HG02884 (cell line): ENCODE data around the gene TSGA10IP.

Experiments
- ATAC-seq: cut with Tn5 transposase; IDR thresholded peaks from one replicate; pipeline ENCODE4 v1.9.1; 2021; ENCODE audit warnings: mild to moderate bottlenecking, moderate library complexity; ENCODE audit not compliant: unreplicated experiment

The TSGA10IP gene

DNA sequence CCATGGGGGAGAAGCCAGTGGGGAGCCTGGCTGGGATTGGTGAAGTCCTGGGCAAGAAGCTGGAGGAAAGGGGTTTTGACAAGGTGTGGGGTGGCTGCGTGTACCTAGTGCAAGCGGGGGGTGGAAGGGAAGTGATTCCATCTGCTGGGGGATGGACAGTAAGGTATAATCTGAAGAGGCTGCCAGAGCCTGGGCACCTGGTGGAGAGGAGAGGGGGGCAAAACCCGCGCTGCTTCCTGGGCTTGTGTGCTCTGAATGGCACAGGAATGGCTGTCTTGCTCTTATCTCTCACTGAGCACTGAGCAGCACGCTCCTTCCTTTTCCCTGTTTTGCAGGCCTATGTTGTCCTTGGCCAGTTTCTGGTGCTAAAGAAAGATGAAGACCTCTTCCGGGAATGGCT, 58.0 kb downstream of the TSGA10IP start:
- ATAC-seq: no peak

DNA sequence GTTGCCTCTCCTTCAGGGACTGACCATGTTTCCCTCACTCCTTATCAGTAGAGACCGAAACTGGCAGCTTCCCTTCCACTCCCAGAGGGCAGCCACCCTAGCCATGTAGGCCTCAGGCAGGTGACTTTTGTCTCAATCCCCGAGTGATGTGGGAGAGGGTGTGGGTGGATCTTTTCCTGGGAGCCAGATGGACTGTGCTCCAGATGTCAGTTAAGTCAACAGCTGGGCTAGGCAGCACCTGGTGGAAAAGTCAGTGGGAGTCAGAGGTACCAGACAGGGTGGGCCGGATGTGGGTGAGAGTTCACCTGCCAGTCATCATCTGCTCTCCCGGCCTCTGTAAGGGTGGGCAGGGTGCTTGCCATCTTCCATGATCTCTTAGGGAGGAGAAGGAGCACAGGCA, 58.9 kb downstream of the TSGA10IP start:
- no peak for ATAC-seq

DNA sequence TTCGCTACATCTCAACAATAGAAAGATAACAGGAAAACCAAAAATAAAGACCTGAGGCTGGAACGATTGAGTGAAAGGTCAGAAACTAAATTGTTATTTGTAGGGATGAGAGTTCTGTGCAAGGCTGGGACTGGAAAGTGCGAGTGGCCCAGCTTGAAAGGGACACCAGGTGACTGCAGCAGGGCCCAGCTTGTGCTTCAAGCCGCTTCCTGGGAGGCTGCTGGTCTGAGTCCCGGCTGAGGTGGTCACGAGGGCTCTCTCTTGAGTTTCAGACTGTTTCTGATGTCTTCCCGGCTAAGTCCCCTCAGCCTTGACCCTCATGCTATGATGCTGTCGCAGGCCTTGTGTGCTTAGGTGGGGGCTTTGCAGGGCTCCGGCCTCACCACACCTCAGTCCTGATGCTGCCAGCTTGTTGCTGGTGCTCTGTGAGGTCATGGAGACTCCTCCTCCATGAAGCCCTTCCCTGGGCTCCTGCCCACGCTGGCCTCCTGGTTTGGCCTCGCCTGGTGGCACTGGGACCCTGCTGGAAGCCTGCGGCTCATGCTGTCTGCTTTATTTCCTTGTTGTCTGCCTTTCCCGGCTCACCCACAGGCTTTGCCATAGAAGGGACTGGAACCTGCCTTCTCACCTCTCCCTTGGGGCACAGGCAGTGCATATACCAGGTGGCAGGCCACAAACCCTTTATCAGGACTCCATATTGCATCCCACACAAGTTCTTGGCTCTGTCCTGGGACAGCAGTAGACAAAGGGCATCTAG, 61.0 kb downstream of the TSGA10IP start:
- no peak for ATAC-seq

DNA sequence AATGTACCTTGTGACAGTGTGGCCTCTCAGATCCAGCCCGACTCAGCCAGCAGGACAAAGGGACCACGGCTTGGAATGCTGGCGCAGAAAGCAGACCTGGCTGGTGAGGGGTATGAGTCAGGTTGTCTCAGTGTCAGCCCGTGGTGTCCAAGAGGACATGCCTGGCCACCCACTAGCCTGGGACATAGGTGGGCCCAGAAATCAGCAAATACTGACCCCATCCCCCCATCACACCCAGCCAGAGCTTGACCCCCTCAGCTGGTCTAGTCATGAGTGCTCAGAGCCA, 61.6 kb downstream of the TSGA10IP start:
- ATAC-seq: no peak

DNA sequence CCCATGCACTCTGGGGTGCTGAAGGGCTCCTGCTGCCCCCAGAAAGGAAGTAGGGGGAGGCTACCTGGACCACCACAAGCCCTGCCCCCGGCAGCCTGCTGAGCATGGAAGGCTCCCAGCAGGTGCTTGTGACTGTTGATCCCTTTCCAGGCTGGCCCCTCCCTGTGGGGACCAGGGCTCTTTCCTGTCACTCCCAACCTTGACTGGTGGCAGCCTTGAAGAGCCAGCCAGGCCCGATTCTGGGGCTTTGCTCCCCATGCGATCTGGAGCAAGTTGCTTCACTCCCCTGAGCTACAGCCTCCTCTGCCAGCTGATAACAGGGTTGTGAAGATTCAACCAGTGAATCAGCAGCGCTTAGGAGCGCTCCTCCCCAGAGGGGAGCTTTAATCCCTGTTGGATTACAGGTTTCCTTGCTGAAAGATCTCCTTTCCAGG, 61.9 kb downstream of the TSGA10IP start:
- ATAC-seq: no peak

DNA sequence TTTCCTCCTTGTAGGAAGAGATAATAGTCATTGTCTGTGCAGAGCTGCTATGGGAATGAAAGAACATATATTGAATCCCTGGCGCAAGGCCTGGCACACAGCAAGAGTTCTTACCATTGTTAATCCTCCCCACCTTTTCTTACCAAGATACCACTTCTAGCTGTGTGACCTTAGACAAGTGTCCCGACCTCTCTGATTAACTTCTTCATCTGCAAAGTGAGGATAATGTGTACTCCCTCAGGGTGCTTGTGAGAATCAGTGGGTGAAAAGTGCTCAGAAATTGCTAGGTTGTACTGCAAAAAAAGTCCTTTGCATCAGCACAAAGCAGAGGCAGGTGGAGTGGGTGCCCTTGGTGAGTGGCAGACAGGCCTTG, 62.8 kb downstream of the TSGA10IP start:
- ATAC-seq: no peak

DNA sequence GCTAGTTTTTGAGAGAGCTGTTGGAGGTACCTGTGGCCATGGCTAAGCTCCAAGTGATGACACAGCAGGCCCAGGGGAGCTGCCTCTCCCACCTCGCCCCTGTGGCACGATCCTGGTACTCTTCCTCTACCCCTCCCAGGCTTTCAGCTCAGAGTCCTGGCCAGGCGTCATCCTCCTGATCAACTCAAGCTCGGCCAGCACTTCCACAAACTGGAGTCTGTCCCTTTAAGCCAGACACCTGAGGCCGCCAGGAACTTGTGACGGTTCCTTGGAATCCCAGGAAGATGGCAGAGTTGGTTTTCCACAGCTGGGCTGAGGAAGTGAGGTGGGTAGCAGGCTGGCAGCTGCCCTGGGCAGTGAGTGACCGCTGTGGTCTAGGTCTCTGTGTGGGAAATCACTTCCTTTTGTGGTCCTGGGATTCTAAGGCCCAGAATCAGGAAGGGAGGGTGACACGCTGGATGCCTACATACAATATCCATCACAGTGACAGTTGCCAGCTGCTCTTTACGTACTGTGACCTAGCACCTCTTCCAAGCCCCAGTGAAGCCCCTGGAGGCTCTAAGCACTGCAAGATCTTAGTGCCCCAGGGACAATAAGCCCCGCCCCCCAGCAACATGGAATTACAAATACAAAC, 63.3 kb downstream of the TSGA10IP start:
- ATAC-seq: no peak
